T-helper 2 cell treated with Interferon-gamma antibody and Interleukin-4, amounts not matched to agents 5 μg/mL and 100 μg/mL, for 36 hours (primary cell): ENCODE results near the gene C1R.

Source experiments
- DNase-seq: peaks from one replicate; pipeline ENCODE4 v3.0.0; 2021; ENCODE audit warnings: low spot score
- H3K27ac Mint-ChIP-seq: one replicate; pipeline ENCODE4 v1.8.0; 2021; ENCODE audit warnings: mild to moderate bottlenecking, mixed read lengths
- H3K27me3 Mint-ChIP-seq: one replicate; pipeline ENCODE4 v1.8.0; 2021; ENCODE audit warnings: low read depth, mixed read lengths
- H3K36me3 Mint-ChIP-seq: one replicate; pipeline ENCODE4 v1.8.0; 2021; ENCODE audit warnings: low read depth, mixed read lengths
- H3K4me1 Mint-ChIP-seq: one replicate; pipeline ENCODE4 v1.8.0; 2021; ENCODE audit warnings: low read depth, mixed read lengths
- H3K4me3 Mint-ChIP-seq: one replicate; pipeline ENCODE4 v1.8.0; 2022; ENCODE audit warnings: mild to moderate bottlenecking, moderate library complexity, mixed read lengths
- H3K9me3 Mint-ChIP-seq: one replicate; pipeline ENCODE4 v1.8.0; 2021; ENCODE audit warnings: mixed read lengths

Gene C1R

DNA sequence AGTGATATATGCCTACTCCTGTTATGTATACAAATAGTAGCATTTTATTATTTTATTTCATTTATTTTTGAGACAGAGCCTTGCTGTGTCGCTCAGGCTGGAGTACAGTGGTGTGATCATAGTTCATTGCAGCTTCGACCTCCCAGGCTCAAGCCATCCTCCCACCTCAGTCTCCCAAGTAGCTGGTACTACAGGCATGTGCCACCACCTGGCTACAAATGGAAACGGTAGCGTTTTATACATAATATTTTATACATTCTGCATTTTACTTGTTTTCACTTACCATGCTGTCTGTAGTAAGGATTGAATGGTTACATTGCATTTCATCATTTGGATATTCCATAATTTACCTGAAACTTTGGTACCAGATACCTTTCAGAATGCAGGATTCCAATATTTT is 14.1 kb downstream of the C1R start:
- DNase-seq, result no peak
- peaks cover 2% of the 10 kb centered on the region for H3K36me3 Mint-ChIP-seq
- no peak overlapping the region for H3K4me3 Mint-ChIP-seq
- H3K4me1 Mint-ChIP-seq, result peaks cover 3% of the 10 kb centered on the region
- peaks cover 7% of the 10 kb centered on the region for H3K27me3 Mint-ChIP-seq
- peaks cover 2% of the 10 kb centered on the region for H3K9me3 Mint-ChIP-seq
- H3K27ac Mint-ChIP-seq, result no peak overlapping the region

DNA sequence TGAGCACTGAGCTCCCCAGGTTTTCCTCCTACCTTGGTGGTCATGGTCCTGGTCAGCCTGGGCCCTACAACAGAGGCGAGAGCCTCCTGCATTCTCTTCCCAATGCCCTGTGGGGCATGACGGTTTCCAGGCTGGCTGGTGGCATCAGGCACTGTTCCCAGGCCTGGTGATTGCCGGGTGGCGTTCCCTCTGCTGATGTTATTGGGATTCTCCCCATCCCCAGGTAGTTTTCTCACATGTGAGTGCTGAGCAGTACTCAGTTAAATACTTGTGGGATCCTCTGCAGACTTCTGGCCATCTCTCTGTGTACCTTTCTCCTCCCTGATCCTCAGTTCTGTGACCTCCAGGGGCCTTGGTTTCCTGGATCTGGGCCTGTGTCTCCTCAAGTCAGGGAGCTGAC is 15.8 kb downstream of the C1R start:
- peaks cover 3% of the 10 kb centered on the region for H3K4me1 Mint-ChIP-seq
- H3K36me3 Mint-ChIP-seq, result no peaks in the 10 kb centered on the region
- no peak overlapping the region for H3K27ac Mint-ChIP-seq
- peaks cover 10% of the 10 kb centered on the region for H3K27me3 Mint-ChIP-seq
- DNase-seq, result no peak
- no peaks in the 10 kb centered on the region for H3K9me3 Mint-ChIP-seq
- H3K4me3 Mint-ChIP-seq, result no peak overlapping the region

DNA sequence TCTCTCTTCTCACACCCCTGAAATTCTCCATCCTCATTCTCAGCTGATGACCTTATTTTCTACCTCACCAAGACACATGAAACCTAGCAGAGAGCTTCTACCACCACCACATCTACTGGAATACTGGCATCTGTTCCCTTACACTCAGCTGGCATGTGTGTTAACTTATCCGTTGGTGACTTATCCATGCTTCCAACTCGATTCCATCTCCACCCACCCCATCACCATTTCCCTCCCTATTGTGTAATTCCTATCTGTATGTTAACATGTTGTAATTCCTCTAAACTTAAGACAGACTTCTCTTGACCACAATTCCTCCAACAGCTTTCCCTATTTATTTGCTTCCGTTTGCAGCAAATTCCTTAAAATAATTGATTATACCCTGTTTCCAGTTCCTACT is 16.3 kb downstream of the C1R start:
- Mint-ChIP-seq H3K4me3 (no peak overlapping the region), H3K4me1 (peaks cover 3% of the 10 kb centered on the region), H3K27ac (no peak overlapping the region), H3K27me3 (peaks cover 10% of the 10 kb centered on the region), H3K36me3 (no peaks in the 10 kb centered on the region), H3K9me3 (no peaks in the 10 kb centered on the region)
- no peak for DNase-seq

DNA sequence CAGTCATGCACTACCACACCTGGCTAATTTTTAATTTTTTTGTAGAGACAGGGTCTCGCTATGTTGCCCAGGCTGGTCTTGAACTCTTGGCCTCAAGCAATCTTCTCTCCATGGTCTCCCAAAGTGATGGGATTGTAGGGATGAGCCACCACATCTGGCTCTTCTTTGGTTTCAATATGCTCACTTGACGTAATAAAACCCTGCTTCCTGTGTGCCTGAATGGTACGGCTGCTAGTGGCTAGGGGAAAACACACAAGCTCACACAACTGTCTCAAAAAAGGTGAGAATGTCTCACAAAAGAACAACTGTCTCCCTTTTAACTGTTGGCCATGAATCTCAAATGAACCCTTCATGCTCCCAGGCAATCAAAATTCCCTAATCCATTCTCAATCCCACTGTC is 16.7 kb downstream of the C1R start:
- Mint-ChIP-seq H3K27me3 (peaks cover 10% of the 10 kb centered on the region), H3K27ac (no peak overlapping the region), H3K36me3 (no peaks in the 10 kb centered on the region), H3K9me3 (no peaks in the 10 kb centered on the region), H3K4me1 (peaks cover 3% of the 10 kb centered on the region), H3K4me3 (no peak overlapping the region)
- no peak for DNase-seq

DNA sequence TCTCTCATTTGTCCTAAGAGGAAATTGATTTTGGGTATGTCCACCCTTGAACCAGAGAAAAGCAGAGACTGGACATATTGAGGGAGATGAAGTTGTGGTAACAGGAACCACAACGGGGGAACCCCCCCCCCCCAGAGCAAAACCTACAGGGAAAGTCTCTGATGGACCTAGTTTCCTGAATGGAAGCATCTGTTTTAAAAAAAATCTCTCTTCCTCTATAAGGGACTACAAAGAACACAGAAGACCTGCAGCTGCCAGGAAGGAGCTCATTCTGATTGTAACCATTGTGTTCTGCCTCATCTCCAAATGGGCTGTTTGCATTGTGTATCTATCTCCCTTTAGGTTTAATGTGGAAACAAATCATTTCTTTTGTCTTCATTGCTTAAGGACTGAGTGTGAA is 18.3 kb downstream of the C1R start:
- H3K27ac Mint-ChIP-seq, result no peak overlapping the region
- H3K36me3 Mint-ChIP-seq, result no peaks in the 10 kb centered on the region
- H3K4me3 Mint-ChIP-seq, result no peak overlapping the region
- peaks cover 3% of the 10 kb centered on the region for H3K4me1 Mint-ChIP-seq
- H3K27me3 Mint-ChIP-seq, result peaks cover 9% of the 10 kb centered on the region
- no peak for DNase-seq
- no peaks in the 10 kb centered on the region for H3K9me3 Mint-ChIP-seq

DNA sequence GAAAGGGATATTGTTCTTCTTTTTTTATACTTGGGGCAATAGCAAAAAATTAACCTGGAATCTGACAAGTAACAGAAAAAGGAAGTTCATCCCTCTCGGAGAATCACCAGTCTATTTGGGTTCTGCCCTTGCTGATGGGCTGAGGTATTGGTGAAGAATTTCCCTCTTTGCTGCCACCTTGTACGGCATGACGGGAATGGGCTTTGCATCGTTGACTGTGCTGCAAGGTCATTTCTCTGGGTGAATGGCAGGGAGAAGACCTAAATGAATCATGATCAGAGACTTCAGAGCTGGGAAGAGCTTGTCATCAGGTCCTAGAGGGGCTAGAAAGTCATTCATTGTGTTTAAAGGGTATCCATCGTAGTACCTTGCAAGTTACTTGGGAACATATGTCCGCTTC is 19.7 kb downstream of the C1R start:
- H3K27me3 Mint-ChIP-seq, result peaks cover 12% of the 10 kb centered on the region
- H3K27ac Mint-ChIP-seq, result no peak overlapping the region
- H3K9me3 Mint-ChIP-seq, result no peaks in the 10 kb centered on the region
- no peaks in the 10 kb centered on the region for H3K36me3 Mint-ChIP-seq
- no peak overlapping the region for H3K4me3 Mint-ChIP-seq
- peaks cover 3% of the 10 kb centered on the region for H3K4me1 Mint-ChIP-seq
- no peak for DNase-seq

DNA sequence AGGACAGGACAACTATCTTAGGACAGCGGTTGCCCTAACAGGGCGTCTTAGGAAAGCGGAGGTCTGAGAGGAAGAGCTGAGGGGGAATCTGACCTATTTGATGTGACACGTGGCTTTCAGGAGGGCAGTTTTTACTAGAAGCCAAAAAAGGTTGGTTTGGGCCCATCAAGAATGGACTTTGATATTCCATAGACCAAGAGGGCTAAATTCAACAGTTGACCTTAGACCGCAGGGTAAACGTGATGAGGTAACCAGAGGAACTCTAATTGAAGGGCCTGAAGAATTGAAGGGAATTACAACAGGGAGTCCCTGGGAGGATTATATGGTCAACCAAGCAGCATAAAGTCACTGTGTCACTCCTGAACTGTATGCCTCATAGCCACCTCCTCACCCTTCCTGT is 20.2 kb downstream of the C1R start:
- Mint-ChIP-seq H3K4me3 (no peak overlapping the region), H3K36me3 (no peaks in the 10 kb centered on the region), H3K27me3 (peaks cover 12% of the 10 kb centered on the region), H3K9me3 (no peaks in the 10 kb centered on the region), H3K4me1 (peaks cover 3% of the 10 kb centered on the region), H3K27ac (no peak overlapping the region)
- no peak for DNase-seq

DNA sequence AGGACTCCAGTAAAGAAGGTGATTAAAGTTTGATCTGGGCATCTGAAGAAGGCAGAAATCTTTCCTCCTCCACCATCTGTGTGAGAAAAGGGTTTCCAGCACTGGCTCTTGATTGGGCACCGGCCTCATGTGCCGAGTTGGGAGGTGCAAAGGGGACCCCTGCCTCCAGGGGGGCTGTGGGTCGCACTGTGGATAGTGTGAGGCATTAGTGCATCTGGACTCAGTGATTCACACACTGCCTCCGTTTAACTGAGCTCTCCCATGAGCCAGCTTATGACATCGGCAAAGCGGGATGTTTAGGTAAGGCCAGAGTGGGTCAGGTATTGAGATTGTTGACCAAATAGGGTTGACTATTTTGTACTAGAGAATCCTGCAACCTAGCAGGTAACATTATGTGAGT is 22.9 kb downstream of the C1R start:
- H3K4me1 Mint-ChIP-seq, result no peaks in the 10 kb centered on the region
- peaks cover 10% of the 10 kb centered on the region for H3K27me3 Mint-ChIP-seq
- no peaks in the 10 kb centered on the region for H3K9me3 Mint-ChIP-seq
- no peak overlapping the region for H3K4me3 Mint-ChIP-seq
- DNase-seq, result no peak
- no peaks in the 10 kb centered on the region for H3K36me3 Mint-ChIP-seq
- H3K27ac Mint-ChIP-seq, result no peak overlapping the region

DNA sequence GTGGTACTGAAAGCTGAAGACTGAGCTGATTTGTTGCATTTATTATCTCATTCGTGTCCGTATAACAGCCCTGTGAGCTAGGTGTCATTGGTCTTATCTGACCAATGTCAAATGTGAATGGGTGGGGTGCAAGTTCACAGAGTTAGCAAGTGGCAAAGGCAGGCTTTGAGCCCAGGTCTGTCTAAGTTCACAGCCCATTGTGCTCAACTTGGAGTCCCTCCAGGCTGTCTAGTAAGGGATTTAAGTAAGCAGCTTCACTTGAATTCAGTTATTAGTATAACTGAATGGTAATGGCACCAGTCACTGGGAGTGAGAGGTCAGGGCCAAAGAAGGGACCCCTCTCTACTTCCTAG is 23.3 kb downstream of the C1R start:
- Mint-ChIP-seq H3K27ac (no peak overlapping the region), H3K4me1 (no peaks in the 10 kb centered on the region), H3K36me3 (no peaks in the 10 kb centered on the region), H3K4me3 (no peak overlapping the region), H3K27me3 (peaks cover 10% of the 10 kb centered on the region), H3K9me3 (no peaks in the 10 kb centered on the region)
- no peak for DNase-seq

DNA sequence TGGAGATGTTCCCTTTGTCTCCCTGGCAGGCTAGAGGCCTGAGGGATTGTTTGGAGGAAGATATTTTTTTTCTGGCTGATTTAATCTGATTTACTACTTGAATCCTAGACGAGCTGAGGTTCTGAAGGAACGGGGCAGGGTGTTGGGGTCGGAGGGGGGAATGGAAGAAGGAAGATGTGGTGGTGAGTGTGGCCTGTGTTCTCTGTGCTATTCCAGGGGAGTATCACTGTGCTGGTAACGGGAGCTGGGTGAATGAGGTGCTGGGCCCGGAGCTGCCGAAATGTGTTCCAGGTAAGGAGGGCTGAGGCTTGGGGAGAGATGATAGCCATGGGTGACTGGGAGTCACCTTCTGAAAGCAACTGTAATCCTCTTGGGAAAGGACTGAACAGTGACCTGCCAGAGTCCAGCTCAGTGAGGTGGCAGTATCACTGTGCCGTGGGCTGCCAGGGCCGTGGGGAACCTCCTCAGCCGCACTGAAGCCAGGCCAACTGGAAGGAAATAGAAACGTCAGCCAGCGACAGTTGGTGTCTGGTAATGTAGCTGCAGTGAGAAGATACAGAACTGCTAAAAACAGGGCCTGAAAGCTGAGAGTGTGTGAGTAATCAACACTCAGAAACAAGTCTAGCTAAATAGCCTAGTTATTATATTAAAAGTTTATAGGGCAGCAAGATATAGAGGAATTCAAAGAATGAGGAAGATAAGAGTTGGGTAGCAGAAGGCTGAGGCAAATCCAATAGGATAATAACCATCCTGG is 23.8 kb downstream of the C1R start:
- Mint-ChIP-seq H3K27ac (no peak overlapping the region), H3K4me3 (no peak overlapping the region), H3K9me3 (no peaks in the 10 kb centered on the region), H3K36me3 (no peaks in the 10 kb centered on the region), H3K4me1 (no peaks in the 10 kb centered on the region), H3K27me3 (peaks cover 10% of the 10 kb centered on the region)
- DNase-seq, result no peak

DNA sequence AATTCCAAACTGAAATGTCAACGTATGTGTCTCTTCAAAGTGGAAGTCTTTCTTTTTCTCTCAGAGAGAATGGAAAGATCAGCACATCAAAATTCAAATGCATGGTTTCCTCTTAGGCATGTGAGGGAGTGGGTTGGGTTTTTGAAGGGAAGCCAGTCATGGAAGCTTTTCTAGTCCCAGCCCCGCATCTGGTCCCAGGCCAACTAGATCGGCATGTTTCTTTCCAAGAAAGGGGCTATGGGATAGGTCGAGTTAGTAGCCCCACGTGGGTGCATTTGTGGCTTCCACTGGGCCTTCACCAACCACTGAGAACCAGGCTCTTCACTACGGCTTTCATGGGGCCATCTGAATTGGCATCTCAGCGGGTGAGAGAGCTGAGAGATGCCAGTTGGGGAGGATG is 25.1 kb downstream of the C1R start:
- Mint-ChIP-seq H3K4me3 (no peak overlapping the region), H3K27ac (no peak overlapping the region), H3K4me1 (no peaks in the 10 kb centered on the region), H3K36me3 (no peaks in the 10 kb centered on the region), H3K9me3 (no peaks in the 10 kb centered on the region), H3K27me3 (peaks cover 10% of the 10 kb centered on the region)
- no peak for DNase-seq

DNA sequence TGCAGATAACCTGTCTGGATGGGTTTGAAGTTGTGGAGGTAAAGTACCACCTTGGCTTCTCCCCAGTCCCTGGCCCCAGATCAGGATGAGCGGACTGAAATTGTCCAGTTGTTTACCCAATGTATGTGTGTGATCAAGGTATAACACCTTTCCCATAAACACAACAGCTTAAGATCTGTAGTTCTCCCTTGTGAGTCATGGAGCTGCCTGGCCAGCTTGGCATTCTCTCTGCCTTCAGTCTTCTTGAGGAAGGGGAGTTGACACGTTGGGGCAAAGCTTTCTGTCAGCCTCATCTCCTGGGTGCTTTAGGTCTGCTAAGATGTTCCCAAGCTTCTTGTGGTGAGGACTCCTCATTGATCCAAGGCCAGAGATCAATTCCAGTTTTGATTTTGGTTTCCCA is 25.6 kb downstream of the C1R start:
- peaks cover 7% of the 10 kb centered on the region for H3K27me3 Mint-ChIP-seq
- no peak overlapping the region for H3K4me3 Mint-ChIP-seq
- H3K27ac Mint-ChIP-seq, result no peak overlapping the region
- H3K36me3 Mint-ChIP-seq, result no peaks in the 10 kb centered on the region
- DNase-seq, result no peak
- H3K9me3 Mint-ChIP-seq, result no peaks in the 10 kb centered on the region
- no peaks in the 10 kb centered on the region for H3K4me1 Mint-ChIP-seq

DNA sequence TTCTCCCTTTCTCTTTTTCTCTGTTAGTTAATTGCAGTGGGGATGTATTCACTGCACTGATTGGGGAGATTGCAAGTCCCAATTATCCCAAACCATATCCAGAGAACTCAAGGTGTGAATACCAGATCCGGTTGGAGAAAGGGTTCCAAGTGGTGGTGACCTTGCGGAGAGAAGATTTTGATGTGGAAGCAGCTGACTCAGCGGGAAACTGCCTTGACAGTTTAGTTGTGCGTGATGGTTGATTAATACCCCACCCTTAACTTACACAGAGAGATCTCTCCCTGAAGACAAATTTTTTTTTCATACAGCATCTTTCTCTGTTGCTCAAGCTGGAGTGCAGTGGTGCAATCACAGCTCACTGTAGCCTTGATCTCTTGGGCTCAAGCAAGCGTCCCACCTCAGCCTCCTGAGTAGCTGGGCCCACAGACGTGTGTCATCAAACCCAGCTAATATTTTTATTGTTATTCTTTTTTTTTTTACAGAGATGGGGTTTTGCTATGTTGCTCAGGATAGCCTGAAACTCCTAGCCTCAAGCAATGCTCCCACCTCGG is 27.1 kb downstream of the C1R start:
- Mint-ChIP-seq H3K27ac (no peak overlapping the region), H3K27me3 (peaks cover 12% of the 10 kb centered on the region), H3K4me3 (no peak overlapping the region), H3K36me3 (no peaks in the 10 kb centered on the region), H3K9me3 (no peaks in the 10 kb centered on the region), H3K4me1 (no peaks in the 10 kb centered on the region)
- DNase-seq, result no peak

DNA sequence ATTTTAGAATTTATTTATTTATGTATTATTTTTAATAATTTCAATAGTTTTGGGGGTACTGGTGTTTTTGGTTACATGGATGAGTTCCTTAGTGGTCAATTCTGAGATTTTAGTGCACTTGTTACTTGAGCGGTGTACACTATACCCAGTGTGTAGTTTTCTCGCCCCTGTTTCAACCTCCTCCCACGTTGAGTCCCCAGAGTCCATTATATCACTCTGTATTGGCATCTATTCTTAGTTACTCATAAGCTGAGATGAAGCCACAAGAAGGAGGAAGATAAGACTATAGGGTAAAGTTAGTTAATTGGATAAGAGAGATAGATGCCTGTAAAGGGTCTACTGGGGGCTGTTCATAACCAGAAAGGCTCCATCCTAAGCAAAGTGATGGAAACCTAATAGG is 27.7 kb downstream of the C1R start:
- Mint-ChIP-seq H3K4me3 (no peak overlapping the region), H3K4me1 (no peaks in the 10 kb centered on the region), H3K9me3 (no peaks in the 10 kb centered on the region), H3K36me3 (no peaks in the 10 kb centered on the region), H3K27ac (no peak overlapping the region), H3K27me3 (peaks cover 17% of the 10 kb centered on the region)
- DNase-seq, result no peak

DNA sequence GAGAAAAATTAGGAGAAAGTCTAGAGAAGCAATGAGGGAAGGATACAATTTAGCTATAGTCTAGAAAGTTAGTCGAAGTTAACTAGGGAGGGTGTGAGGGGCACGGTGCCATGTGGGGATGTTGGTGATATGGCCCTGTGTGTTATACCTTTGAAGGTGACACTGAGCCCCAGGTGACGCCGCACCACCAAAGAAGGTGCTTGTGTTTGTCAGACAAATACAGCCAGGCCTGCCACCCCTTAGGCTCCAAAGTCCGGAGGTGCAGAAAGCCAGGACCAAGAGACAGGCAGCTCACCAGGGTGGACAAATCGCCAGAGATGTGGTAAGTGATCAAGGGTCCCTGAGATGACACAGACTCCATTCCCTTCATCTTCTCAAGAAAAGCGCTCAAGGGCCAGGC is 30.6 kb downstream of the C1R start:
- H3K4me1 Mint-ChIP-seq, result no peaks in the 10 kb centered on the region
- H3K9me3 Mint-ChIP-seq, result no peaks in the 10 kb centered on the region
- no peaks in the 10 kb centered on the region for H3K36me3 Mint-ChIP-seq
- H3K27ac Mint-ChIP-seq, result no peak overlapping the region
- H3K27me3 Mint-ChIP-seq, result peaks cover 22% of the 10 kb centered on the region
- DNase-seq, result no peak
- H3K4me3 Mint-ChIP-seq, result no peak overlapping the region
